Measurements from ENCODE around the gene OVCH2. TPM values are rescaled to one million over a fixed set of nuclear protein-coding genes. Genes with fewer than 3 reads are reported as not detected.
"Not testable (repeated sequence)": the region's sequence is repeated elsewhere in the genome, so short reads cannot be mapped to it uniquely, and the experiment has no call there.

The OVCH2 gene
- total RNA-seq, 1 donor from 2014 or later, result 9.4 TPM

DNA sequence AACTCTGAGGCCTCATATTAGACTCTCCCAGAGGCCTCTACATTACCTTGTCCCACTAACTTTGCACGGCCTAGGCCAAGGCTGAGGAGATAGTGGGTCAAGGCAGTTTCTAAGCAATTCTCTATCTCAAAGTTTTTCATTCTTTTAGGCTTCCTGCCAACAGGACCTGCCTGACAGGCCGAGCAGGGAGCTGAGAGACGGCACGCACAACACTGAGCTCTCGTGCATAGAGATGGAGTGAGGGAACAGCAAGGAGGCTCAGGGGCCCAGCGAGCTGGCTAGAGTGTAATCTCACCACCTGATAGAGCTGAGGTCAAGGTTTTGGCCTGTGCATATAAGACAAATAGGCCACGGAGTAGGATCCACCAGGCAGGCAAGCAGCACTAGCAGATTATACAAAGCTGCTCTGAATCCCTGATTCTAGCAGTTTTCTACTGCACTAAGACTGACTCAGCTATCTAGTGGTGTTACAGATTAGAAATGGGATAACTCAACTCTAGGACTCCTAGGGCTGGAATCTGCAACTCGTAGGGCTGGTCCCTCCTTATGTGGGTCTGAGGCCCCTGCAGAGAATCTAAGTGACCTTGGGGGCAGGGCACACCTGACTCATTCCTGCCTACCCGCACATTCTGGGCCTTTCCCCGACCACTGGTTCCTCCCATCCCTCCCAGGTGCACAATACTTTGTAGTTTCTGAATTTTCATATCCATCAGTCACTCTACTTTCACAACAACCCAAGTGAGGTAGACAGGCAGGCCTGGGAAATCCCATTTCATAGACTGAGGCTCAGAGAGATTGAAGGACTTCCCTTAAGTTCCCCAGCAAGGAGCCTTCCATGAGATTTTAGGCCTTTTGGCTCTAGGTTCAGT lies 34.7 kb downstream of the OVCH2 start:
- DNase-seq (ENCODE audit: low spot score), result no peak

GRCh38 chr11:7670641-7671040 lies 35.6 kb downstream of the OVCH2 start:
- no peak for DNase-seq (ENCODE audit: low spot score)

- DNase-seq (ENCODE audit: low spot score), result no peak
Observed at GRCh38 chr11:7668911-7669310, 37.4 kb downstream of the OVCH2 start.

GRCh38 chr11:7668464-7668863 lies 37.8 kb downstream of the OVCH2 start:
- no peak for DNase-seq (ENCODE audit: low spot score)

DNA sequence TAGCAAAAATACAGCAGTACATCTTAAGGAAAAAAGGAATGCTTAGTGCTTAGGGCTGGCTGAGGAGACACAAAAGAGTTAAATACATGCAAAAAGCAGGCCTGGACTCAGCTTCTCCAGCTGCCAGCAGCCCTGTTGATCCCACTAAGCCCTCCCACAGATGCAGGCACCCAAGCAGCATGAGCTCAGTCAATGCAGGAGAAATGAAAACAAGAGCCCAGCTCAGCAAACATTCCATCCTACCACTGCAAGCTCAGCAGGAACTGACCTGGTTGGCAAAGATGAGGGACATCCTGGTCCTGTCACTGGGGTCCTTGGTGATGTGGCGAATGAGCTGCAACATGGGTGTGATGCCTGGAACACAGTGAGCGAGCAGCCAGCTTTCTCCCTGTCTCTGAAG lies 38.8 kb downstream of the OVCH2 start:
- no peak for DNase-seq (ENCODE audit: low spot score)

GRCh38 chr11:7666292-7666866 lies 39.9 kb downstream of the OVCH2 start:
- DNase-seq (ENCODE audit: low spot score), result no peak

DNA sequence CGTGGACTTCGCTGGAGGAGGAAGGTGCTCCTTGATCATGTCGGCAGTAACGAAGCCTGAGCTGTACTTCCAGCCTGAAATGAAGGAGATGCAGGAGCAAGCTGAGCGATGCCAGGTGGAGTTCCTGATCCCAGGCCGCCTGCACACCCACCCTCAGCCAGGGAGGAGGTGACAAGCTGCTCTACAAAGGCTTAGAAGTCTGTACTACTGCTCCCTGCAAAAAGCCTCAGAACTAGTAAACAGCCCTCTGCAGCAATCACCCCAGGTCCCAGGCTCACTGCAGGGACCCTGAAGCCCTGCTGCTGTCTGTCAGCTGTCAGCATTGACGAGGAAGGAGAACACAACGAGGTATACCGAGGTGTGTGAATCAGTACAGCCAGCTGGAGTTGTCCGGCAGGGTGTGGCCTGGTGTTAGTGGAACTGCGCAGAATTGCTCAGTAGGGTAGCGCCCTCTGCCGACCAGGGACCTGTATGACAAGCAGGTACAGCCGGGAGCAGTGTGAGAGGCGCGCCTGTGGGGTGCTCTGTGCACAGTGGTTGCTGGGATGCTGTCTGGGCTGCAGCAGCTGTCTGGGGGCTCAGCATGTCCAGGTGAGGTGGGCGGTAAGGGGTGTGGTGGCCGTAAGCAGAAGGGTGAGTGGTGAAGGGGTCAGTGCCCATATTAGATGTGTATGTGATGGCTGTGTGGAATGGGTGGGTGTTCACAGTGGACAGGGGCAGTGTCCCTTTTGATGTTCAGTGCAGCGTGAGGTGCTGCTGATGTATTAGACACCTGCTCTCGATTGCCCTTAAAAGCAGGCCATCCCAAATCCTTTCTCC lies 40.6 kb downstream of the OVCH2 start:
- DNase-seq (ENCODE audit: low spot score), result peak; percentile 86

DNA sequence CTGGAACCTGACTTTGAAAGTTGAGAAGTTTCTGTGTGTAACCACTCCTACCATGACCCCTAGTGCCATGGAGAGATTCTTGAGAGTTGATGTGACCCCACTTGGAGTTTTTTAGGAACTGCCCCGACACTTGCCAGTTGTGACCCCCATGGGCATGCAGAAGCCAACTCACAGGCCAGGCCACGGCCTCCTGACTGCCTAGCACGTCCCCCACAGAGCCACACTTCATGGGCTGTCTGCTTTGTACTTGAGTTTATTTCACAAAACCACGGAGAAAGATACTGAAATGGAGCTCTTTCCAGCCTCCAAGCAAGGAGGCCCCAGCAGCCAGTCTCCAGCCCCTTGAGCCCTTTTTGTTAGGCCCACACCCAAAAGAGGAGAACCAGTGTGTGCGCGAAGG lies 41.4 kb downstream of the OVCH2 start:
- no peak for DNase-seq (ENCODE audit: low spot score)

DNA sequence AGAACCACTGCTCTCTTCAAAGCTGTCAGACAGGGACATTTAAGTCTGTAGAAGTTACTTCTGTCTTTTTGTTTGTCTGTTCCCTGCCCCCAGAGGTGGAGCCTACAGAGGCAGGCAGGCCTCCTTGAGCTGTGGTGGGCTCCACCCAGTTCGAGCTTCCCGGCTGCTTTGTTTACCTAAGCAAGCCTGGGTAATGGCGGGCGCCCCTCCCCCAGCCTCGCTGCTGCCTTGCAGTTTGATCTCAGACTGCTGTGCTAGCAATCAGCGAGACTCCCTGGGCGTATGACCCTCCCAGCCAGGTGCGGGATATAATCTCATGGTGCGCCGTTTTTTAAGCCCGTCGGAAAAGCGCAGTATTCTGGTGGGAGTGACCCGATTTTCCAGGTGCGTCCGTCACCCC lies 42.7 kb downstream of the OVCH2 start:
- not testable (repeated sequence) for DNase-seq (ENCODE audit: low spot score)

- peak; percentile 58 for DNase-seq (ENCODE audit: low spot score)
Observed at GRCh38 chr11:7657306-7658025, 48.8 kb downstream of the OVCH2 start.

DNA sequence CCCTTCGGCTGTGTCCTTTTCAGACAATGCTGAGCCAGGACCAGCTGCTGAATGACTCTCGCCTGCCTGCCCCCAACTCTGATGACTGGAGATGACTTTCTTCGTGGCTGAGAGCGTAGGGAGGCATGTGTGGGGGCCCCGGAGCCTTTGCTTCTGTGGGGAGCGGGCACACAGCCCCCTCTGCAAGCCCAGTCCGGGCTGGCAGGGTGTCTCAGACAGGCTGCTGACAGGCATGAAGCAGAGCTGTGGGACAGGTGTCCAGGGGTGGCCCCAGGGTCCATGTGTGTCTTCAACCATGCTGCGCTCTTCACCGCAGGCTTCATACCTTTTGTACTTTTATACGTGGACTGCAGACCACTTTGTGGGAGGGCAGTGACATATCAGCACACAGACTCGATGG lies 49.6 kb downstream of the OVCH2 start:
- DNase-seq (ENCODE audit: low spot score), result peak; percentile 41

- DNase-seq (ENCODE audit: low spot score), result peak; percentile 41
Observed at GRCh38 chr11:7655253-7656217, 50.7 kb downstream of the OVCH2 start.

DNA sequence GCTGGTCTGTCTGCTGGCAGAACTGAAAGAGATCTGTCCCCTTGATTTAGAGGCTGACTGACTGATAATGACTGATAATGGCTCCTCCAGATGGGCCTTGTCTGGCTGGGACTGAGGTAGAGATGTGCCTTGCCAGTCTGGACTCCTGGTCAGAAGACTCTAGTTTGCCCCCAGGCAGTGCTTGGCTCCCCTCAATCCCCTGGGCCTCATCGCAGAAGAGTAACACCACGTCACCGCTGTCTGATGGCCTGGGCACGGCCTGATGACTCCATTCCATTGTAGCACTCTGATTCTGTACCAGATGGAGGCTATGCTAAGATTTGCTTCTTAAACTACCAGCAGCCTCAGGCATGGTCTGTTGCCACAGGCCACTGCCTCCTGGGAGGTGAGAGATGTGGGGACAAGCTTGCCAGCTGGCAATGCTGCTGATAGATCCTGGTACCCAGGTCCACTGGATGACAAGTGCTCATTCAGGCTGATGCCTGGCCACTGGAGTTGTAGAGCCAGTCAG lies 52.0 kb downstream of the OVCH2 start:
- peak; percentile 39 for DNase-seq (ENCODE audit: low spot score)

DNA sequence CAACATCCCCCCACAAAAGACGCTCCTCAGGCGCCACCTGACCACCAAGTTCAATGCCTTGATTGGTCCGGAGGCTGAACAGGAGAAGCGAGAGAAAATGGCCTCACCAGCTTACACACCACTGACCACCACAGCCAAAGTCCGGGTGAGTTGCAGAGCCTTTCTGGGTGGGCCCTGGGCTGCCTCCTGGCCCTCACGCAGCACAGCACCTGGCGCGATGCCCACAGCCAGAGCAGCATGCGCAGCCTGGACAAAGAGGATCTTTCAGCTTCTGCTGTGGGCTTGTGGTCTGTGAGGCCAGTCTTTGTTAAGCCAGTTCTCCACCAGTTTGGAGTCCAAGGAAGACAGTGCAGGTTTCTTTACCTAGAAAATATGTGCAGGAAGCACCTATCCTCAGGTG lies 54.6 kb downstream of the OVCH2 start:
- DNase-seq (ENCODE audit: low spot score), result no peak

DNA sequence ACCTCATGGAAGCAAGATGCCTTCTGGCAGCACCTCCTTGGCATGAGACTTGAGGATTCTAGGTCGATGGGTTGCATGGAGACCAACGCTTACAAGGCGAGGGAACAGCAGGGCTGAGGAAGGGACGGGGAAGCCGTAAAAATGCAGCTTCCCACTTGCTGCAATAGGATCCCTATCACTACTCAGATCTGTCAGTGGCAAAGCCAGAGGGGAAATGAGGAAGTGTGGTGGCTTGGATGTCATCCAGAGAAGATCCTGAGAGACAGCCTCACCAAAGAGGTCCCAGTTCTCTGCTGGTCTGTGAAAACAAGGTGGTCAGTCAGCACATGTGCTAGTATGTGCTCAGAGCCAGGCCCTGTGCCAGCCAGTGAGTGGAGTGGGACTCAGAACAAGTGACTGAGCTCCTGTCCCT lies 55.1 kb downstream of the OVCH2 start:
- DNase-seq (ENCODE audit: low spot score), result peak; percentile 37

- DNase-seq (ENCODE audit: low spot score), result no peak
Observed at GRCh38 chr11:7648264-7648663, 58.0 kb downstream of the OVCH2 start.

DNA sequence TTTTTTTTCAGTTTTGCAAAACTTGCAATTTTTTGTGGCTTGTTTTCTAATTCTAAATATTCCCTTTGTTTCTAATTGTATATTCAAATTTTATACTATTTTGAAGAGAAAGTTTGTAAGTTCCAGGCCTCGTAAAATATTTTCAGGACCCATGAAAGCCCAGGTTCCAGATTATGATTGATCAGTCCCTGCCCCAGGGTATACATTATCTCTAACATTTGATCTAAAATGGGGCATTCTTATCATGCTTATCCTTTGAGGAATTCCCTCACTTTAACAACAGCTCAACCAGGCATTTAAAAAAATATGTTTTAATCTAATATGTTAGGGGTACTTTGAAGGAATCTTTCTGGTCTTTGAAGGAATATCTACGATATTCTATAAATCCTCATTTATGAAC lies 59.4 kb downstream of the OVCH2 start:
- DNase-seq (ENCODE audit: low spot score), result no peak

GRCh38 chr11:7645206-7645605 lies 61.1 kb downstream of the OVCH2 start:
- no peak for DNase-seq (ENCODE audit: low spot score)

GRCh38 chr11:7643314-7643713 lies 63.0 kb downstream of the OVCH2 start:
- DNase-seq (ENCODE audit: low spot score), result no peak

- peak; percentile 31 for DNase-seq (ENCODE audit: low spot score)
Observed at GRCh38 chr11:7642747-7643146, 63.5 kb downstream of the OVCH2 start.
